NCI-H226 (cell line): ENCODE data around the gene MOSPD2.

Experiments
- DNase-seq: peaks from one replicate; pipeline ENCODE4 v3.0.0-alpha.2; 2015

Gene MOSPD2

GRCh38 chrX:14872851-14873675, at the start of gene MOSPD2, which contains the start of gene FANCB:
Gene MOSPD2, plus strand, starts transcription at chrX:14873421. Its CDS starts 108 bp downstream, at chrX:14873529.
Gene FANCB, minus strand, starts transcription at chrX:14873069. Its CDS starts 7,559 bp downstream, at chrX:14865510.
- DNase-seq = peak; percentile 83

- no peak for DNase-seq
These were observed 47.4 kb upstream of the MOSPD2 start for GRCh38 chrX:14825851-14826250.

- no peak for DNase-seq
These were observed 46.9 kb upstream of the MOSPD2 start for GRCh38 chrX:14826319-14826718.

GRCh38 chrX:14829643-14830042, 43.6 kb upstream of the MOSPD2 start:
- DNase-seq = no peak

GRCh38 chrX:14832151-14832550, 41.1 kb upstream of the MOSPD2 start:
- DNase-seq = no peak

GRCh38 chrX:14832586-14832985, 40.6 kb upstream of the MOSPD2 start:
- DNase-seq = no peak

GRCh38 chrX:14837155-14837554, 36.1 kb upstream of the MOSPD2 start:
- no peak for DNase-seq

- DNase-seq = no peak
These were observed 29.6 kb upstream of the MOSPD2 start for GRCh38 chrX:14843666-14844065.

- no peak for DNase-seq
These were observed 21.7 kb upstream of the MOSPD2 start for GRCh38 chrX:14851526-14851925.

GRCh38 chrX:14864631-14865030, 8.6 kb upstream of the MOSPD2 start:
- peak; percentile 56 for DNase-seq

- DNase-seq = peak; percentile 13
These were observed 8.0 kb upstream of the MOSPD2 start for GRCh38 chrX:14865201-14865600.

GRCh38 chrX:14871767-14872166, 1.5 kb upstream of the MOSPD2 start:
- no peak for DNase-seq

GRCh38 chrX:14872355-14872754, 866 bp upstream of the MOSPD2 start:
- DNase-seq = no peak

- no peak for DNase-seq
These were observed 442 bp downstream of the MOSPD2 start for GRCh38 chrX:14873676-14874049.

GRCh38 chrX:14875624-14876023, 2.4 kb downstream of the MOSPD2 start:
- no peak for DNase-seq

GRCh38 chrX:14883826-14884225, 10.6 kb downstream of the MOSPD2 start:
- no peak for DNase-seq

GRCh38 chrX:14884714-14885113, 11.5 kb downstream of the MOSPD2 start:
- DNase-seq = no peak

GRCh38 chrX:14886252-14886651, 13.0 kb downstream of the MOSPD2 start:
- DNase-seq = no peak

GRCh38 chrX:14896273-14896672, 23.1 kb downstream of the MOSPD2 start:
- no peak for DNase-seq

GRCh38 chrX:14897042-14897441, 23.8 kb downstream of the MOSPD2 start:
- DNase-seq = no peak

GRCh38 chrX:14899607-14900006, 26.4 kb downstream of the MOSPD2 start:
- DNase-seq = peak; percentile 73

- DNase-seq = no peak
These were observed 29.3 kb downstream of the MOSPD2 start for GRCh38 chrX:14902537-14902936.

- no peak for DNase-seq
These were observed 30.7 kb downstream of the MOSPD2 start for GRCh38 chrX:14903891-14904290.

- peak; percentile 21 for DNase-seq
These were observed 40.0 kb downstream of the MOSPD2 start for GRCh38 chrX:14913241-14913640.

GRCh38 chrX:14915596-14915995, 42.4 kb downstream of the MOSPD2 start:
- no peak for DNase-seq
